Neutrophil (primary cell): ENCODE data around the gene STAT6.
A peak's percentile ranks its signal among the peaks of the same experiment; 100 is the strongest.

Source experiments
- H3K27ac ChIP-seq: fragments of 200-600 bp; sonication (generic); 2 replicates; pipeline ENCODE4 v1.5.1; 2016; ENCODE audit warnings: mild to moderate bottlenecking, moderate library complexity
- H3K27me3 ChIP-seq: fragments of 200-600 bp; sonication (generic); 2 replicates; pipeline ENCODE4 v1.6.0; 2016; ENCODE audit warnings: mild to moderate bottlenecking
- H3K36me3 ChIP-seq: fragments of 200-600 bp; sonication (generic); 2 replicates; pipeline ENCODE4 v1.5.1; 2017
- H3K4me1 ChIP-seq, 2 experiments: fragments of 200-600 bp in 1 of 2; sonication (generic) in 1 of 2; 1 replicate in 1 of 2; 2 replicates in 1 of 2; pipeline versions ENCODE4 v1.5.1 to v1.6.1; 2013 to 2016; ENCODE audit warnings: low read depth in 1 of 2, low read length in 1 of 2, mild to moderate bottlenecking in 1 of 2, moderate library complexity in 1 of 2; ENCODE audit not compliant: control insufficient read depth in 1 of 2, insufficient read depth in 1 of 2
- H3K4me3 ChIP-seq, 2 experiments: fragments of 200-600 bp in 1 of 2; sonication (generic) in 1 of 2; 1 replicate in 1 of 2; 2 replicates in 1 of 2; pipeline ENCODE4 v1.5.1; 2013 to 2016; ENCODE audit warnings: low read depth in 1 of 2, low read length in 1 of 2, mild to moderate bottlenecking in 1 of 2, moderate library complexity in 1 of 2
- H3K9me3 ChIP-seq: fragments of 200-600 bp; sonication (generic); 2 replicates; pipeline ENCODE4 v1.5.1; 2016
- CTCF ChIP-seq: fragments of 200-600 bp; sonication (generic); IDR thresholded peaks from 2 replicates; pipeline ENCODE4 v1.5.1; 2016; ENCODE audit warnings: antibody characterized with exemption

Gene STAT6

GRCh38 chr12:57048423-57049118 is 62.6 kb downstream of the STAT6 start:
- H3K27me3 ChIP-seq, result no peaks in the 10 kb centered on the region
- peaks cover 40 to 41% of the 10 kb centered on the region in 2 experiments for H3K4me1 ChIP-seq
- H3K4me3 ChIP-seq, result no peak overlapping the region
- no peaks in the 10 kb centered on the region for H3K36me3 ChIP-seq
- no peaks in the 10 kb centered on the region for H3K9me3 ChIP-seq
- TF ChIP-seq CTCF, result no peak
- H3K27ac ChIP-seq, result peak overlapping the region; percentile 59

- no peaks in the 10 kb centered on the region for H3K27me3 ChIP-seq
- H3K36me3 ChIP-seq, result no peaks in the 10 kb centered on the region
- peak overlapping the region; percentile 59 for H3K27ac ChIP-seq
- no peak for TF ChIP-seq CTCF
- peak overlapping the region; percentile 34 to 50 for H3K4me3 ChIP-seq
- no peaks in the 10 kb centered on the region for H3K9me3 ChIP-seq
- peaks cover 40 to 41% of the 10 kb centered on the region in 2 experiments for H3K4me1 ChIP-seq
Measured at GRCh38 chr12:57047981-57048380, 63.2 kb downstream of the STAT6 start.

- H3K27me3 ChIP-seq, result no peaks in the 10 kb centered on the region
- peaks cover 40 to 41% of the 10 kb centered on the region in 2 experiments for H3K4me1 ChIP-seq
- H3K27ac ChIP-seq, result peak overlapping the region; percentile 59
- H3K9me3 ChIP-seq, result no peaks in the 10 kb centered on the region
- H3K4me3 ChIP-seq, result peak overlapping the region; percentile 34 to 50
- no peaks in the 10 kb centered on the region for H3K36me3 ChIP-seq
- no peak for TF ChIP-seq CTCF
Measured at GRCh38 chr12:57046947-57047890, 63.9 kb downstream of the STAT6 start.

- Histone ChIP-seq H3K9me3 (no peaks in the 10 kb centered on the region), H3K36me3 (no peaks in the 10 kb centered on the region), H3K4me1 (peaks cover 40 to 41% of the 10 kb centered on the region in 2 experiments), H3K27ac (no peak overlapping the region), H3K27me3 (no peaks in the 10 kb centered on the region), H3K4me3 (no peak overlapping the region)
- TF ChIP-seq CTCF, result no peak
Measured at GRCh38 chr12:57046086-57046791, 64.9 kb downstream of the STAT6 start.
